ENCODE results near the gene KRT16.
"Not testable (repeated sequence)": the region's sequence is repeated elsewhere in the genome, so short reads cannot be mapped to it uniquely, and the experiment has no call there.

Gene KRT16

DNA sequence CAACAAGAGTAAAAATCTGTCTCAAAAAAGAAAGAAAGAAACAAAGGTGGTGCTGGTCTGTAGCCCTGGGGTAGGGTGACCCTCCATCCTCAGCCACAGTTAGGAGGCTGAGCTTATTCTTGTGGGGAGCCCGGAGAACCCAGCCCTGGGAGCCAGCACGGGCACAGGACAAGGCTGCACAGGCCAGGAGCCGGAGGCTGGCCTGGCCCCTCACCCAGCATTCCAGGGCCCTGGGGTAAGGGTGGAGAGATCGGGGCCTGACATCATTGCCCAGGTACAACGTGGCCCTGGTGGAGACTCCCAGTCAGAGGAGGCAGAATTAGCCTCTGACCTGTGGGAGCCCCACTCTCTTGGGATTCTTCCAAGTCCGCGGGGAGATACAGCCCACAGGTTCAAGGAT is 22.1 kb upstream of the KRT16 start:
- Histone ChIP-seq H3K36me3 (ENCODE audit: control insufficient read depth in 2 of 2, insufficient read depth in 2 of 2, low read length in 2 of 2) (no peaks in the 10 kb centered on the region), H3K27me3 (ENCODE audit: control insufficient read depth in 2 of 2, insufficient read depth in 2 of 2, low read length in 2 of 2) (no peaks in the 10 kb centered on the region), H3K4me1 (ENCODE audit: control insufficient read depth in 2 of 2, insufficient read depth in 2 of 2, low read length in 2 of 2) (peaks cover 5 to 7% of the 10 kb centered on the region in 2 donors), H3K9ac (ENCODE audit: low read depth in 1 of 2, low read length in 2 of 2) (no peak overlapping the region), H3K4me3 (ENCODE audit: low read length in 2 of 2) (no peak overlapping the region), H3K27ac (ENCODE audit: low read depth in 2 of 2, low read length in 2 of 2) (no peak overlapping the region), H3K9me3 (ENCODE audit: control insufficient read depth in 2 of 2, low read length in 2 of 2) (no peaks in the 10 kb centered on the region)

DNA sequence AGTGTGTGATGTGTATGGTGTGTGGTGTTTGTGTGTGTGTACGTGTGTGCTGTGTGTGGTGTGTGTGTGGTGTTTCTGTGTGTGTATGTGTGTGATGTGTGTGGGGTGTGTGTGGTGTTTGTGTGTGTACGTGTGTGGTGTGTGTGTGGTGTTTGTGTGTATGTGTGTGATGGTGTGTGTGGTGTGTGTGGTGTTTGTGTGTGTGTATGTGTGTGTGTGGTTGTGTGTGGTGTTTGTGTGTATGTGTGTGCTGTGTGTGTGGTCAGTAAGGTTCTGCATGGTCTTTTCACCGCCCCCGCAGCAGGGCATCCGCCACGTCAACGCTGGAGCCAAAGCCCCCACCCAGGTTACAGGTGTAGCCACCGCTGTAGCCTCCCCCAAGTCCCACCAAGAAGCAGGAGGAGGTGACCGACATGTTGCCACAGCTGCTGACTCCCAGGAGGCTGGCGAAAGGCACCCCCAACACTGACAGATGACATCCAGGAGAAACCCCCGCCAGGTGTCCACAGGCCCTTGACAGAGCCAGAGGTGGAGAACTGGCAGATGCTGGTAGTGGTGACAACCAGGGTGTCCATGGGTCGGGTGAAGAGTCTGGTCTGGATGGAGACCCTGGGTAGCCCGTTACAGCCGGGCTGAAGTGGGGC is 21.1 kb upstream of the KRT16 start:
- H3K27ac ChIP-seq (ENCODE audit: low read depth in 2 of 2, low read length in 2 of 2) = no peak overlapping the region

DNA sequence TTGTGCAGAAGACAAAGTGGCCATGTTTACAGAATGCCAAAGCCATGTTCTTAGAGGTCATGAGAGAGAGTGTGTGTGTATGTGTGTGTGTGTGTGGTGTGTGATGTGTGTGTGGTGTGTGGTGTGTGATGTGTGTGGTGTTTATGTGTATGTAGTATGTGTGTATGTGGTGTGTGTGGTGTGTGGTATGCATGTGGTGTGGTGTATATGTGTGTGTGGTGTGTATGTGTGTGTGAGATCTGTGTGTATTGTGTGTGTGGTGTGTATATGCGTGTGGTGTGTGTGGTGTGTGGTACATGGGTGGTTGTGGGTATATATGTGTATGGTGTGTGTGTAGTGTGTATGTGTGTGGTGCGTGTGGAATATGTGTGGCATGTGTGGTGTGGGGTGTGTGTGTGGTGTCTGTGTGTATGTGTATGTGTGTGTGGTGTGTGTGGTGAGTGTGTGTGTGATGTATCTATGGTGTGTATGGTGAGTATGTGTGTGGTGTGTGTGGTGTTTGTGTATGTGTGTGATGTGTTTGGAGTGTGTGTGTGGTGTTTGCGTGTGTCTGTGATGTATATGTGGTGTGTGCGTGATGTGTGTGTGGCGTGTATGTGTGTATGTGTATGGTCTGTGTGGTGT is 20.0 kb upstream of the KRT16 start:
- H3K9me3 ChIP-seq (ENCODE audit: control insufficient read depth in 2 of 2, low read length in 2 of 2) = no peaks in the 10 kb centered on the region
- no peaks in the 10 kb centered on the region for H3K36me3 ChIP-seq (ENCODE audit: control insufficient read depth in 2 of 2, insufficient read depth in 2 of 2, low read length in 2 of 2)
- H3K9ac ChIP-seq (ENCODE audit: low read depth in 1 of 2, low read length in 2 of 2) = no peak overlapping the region
- H3K27ac ChIP-seq (ENCODE audit: low read depth in 2 of 2, low read length in 2 of 2) = no peak overlapping the region
- peaks cover 5 to 7% of the 10 kb centered on the region in 2 donors for H3K4me1 ChIP-seq (ENCODE audit: control insufficient read depth in 2 of 2, insufficient read depth in 2 of 2, low read length in 2 of 2)
- H3K4me3 ChIP-seq (ENCODE audit: low read length in 2 of 2) = no peak overlapping the region
- H3K27me3 ChIP-seq (ENCODE audit: control insufficient read depth in 2 of 2, insufficient read depth in 2 of 2, low read length in 2 of 2) = no peaks in the 10 kb centered on the region

More for the DNA sequence above, 21.1 kb upstream of the KRT16 start:
- Histone ChIP-seq H3K4me1 (ENCODE audit: control insufficient read depth in 2 of 2, insufficient read depth in 2 of 2, low read length in 2 of 2) (peaks cover 5 to 7% of the 10 kb centered on the region in 2 donors), H3K36me3 (ENCODE audit: control insufficient read depth in 2 of 2, insufficient read depth in 2 of 2, low read length in 2 of 2) (no peaks in the 10 kb centered on the region), H3K9ac (ENCODE audit: low read depth in 1 of 2, low read length in 2 of 2) (no peak overlapping the region), H3K9me3 (ENCODE audit: control insufficient read depth in 2 of 2, low read length in 2 of 2) (no peaks in the 10 kb centered on the region), H3K27me3 (ENCODE audit: control insufficient read depth in 2 of 2, insufficient read depth in 2 of 2, low read length in 2 of 2) (no peaks in the 10 kb centered on the region), H3K4me3 (ENCODE audit: low read length in 2 of 2) (no peak overlapping the region)

GRCh38 chr17:41631898-41632285 is 19.3 kb upstream of the KRT16 start:
- Histone ChIP-seq H3K27ac (ENCODE audit: low read depth in 2 of 2, low read length in 2 of 2) (no peak overlapping the region), H3K27me3 (ENCODE audit: control insufficient read depth in 2 of 2, insufficient read depth in 2 of 2, low read length in 2 of 2) (no peaks in the 10 kb centered on the region), H3K36me3 (ENCODE audit: control insufficient read depth in 2 of 2, insufficient read depth in 2 of 2, low read length in 2 of 2) (no peaks in the 10 kb centered on the region), H3K4me1 (ENCODE audit: control insufficient read depth in 2 of 2, insufficient read depth in 2 of 2, low read length in 2 of 2) (peaks cover 5 to 7% of the 10 kb centered on the region in 2 donors), H3K9me3 (ENCODE audit: control insufficient read depth in 2 of 2, low read length in 2 of 2) (no peaks in the 10 kb centered on the region), H3K9ac (ENCODE audit: low read depth in 1 of 2, low read length in 2 of 2) (no peak overlapping the region), H3K4me3 (ENCODE audit: low read length in 2 of 2) (no peak overlapping the region)

- no peak overlapping the region for H3K4me3 ChIP-seq (ENCODE audit: low read length in 2 of 2)
- no peaks in the 10 kb centered on the region for H3K36me3 ChIP-seq (ENCODE audit: control insufficient read depth in 2 of 2, insufficient read depth in 2 of 2, low read length in 2 of 2)
- H3K4me1 ChIP-seq (ENCODE audit: control insufficient read depth in 2 of 2, insufficient read depth in 2 of 2, low read length in 2 of 2) = peaks cover 5 to 7% of the 10 kb centered on the region in 2 donors
- H3K27me3 ChIP-seq (ENCODE audit: control insufficient read depth in 2 of 2, insufficient read depth in 2 of 2, low read length in 2 of 2) = no peaks in the 10 kb centered on the region
- H3K27ac ChIP-seq (ENCODE audit: low read depth in 2 of 2, low read length in 2 of 2) = no peak overlapping the region
- H3K9ac ChIP-seq (ENCODE audit: low read depth in 1 of 2, low read length in 2 of 2) = no peak overlapping the region
- H3K9me3 ChIP-seq (ENCODE audit: control insufficient read depth in 2 of 2, low read length in 2 of 2) = no peaks in the 10 kb centered on the region
Observed at GRCh38 chr17:41631025-41631897, 18.7 kb upstream of the KRT16 start.

DNA sequence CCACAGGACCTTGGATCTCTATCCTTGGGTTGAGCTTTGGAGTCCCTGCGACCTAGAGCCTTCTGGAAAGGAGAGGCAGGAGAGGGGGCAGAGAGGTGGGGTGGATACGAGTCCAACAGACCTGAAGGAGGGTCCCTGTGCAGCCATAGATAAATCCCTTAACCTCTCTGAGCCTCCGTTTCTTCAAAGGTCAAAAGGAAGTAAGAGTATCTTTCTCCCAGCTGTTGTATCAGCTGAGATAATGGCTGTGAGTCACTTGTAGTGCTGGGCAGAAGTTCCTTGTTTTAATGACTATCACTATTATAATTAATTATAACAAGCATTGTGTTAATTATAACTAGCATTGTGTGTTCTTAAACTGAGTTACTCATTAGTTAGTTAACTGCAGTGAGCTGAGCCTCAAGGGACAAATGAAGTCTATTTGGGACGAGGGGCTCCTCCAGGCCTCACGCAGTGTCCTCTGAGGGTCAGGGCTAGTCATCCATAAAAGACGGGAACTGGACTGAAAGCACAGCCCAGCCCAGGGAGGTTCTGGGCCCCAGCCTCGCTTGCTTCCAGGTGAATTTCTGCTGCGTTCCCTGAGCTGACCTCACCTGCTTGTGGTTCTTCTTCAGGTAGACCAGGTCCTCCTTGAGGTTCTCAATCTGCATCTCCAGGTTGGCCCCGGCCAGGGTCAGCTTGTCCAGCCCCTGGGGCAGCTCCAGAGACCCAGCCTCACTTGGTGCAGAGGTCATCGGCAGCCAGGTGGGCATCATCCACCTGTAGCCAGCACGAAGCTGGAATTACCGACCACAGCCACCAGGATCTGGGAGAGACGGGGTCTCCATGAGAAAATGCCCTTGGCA is 17.5 kb upstream of the KRT16 start:
- no peaks in the 10 kb centered on the region for H3K36me3 ChIP-seq (ENCODE audit: control insufficient read depth in 2 of 2, insufficient read depth in 2 of 2, low read length in 2 of 2)
- no peaks in the 10 kb centered on the region for H3K9me3 ChIP-seq (ENCODE audit: control insufficient read depth in 2 of 2, low read length in 2 of 2)
- no peaks in the 10 kb centered on the region for H3K27me3 ChIP-seq (ENCODE audit: control insufficient read depth in 2 of 2, insufficient read depth in 2 of 2, low read length in 2 of 2)
- H3K9ac ChIP-seq (ENCODE audit: low read depth in 1 of 2, low read length in 2 of 2) = no peak overlapping the region
- no peak overlapping the region for H3K27ac ChIP-seq (ENCODE audit: low read depth in 2 of 2, low read length in 2 of 2)
- peaks cover 0 to 2% of the 10 kb centered on the region in 2 donors for H3K4me1 ChIP-seq (ENCODE audit: control insufficient read depth in 2 of 2, insufficient read depth in 2 of 2, low read length in 2 of 2)
- no peak overlapping the region for H3K4me3 ChIP-seq (ENCODE audit: low read length in 2 of 2)

DNA sequence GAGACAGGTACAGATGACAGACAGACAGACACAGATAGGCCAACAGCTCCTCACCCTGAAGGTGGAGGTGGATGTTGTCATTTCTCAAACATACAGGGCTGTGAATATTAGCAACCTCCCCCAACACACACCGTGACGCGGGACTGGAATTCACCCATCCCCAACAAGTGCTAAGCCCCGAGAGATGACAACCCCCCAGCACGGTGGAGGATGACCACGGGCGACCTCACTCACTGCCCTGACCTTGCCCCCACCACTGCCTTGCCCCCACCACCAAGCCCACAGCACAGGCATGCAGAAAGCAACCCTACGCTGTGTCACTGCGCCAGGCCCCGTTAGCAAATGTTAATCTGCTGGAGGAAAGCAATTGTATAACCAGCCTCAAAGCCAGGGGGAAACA is 16.7 kb upstream of the KRT16 start:
- H3K27ac ChIP-seq (ENCODE audit: low read depth in 2 of 2, low read length in 2 of 2) = no peak overlapping the region
- H3K9ac ChIP-seq (ENCODE audit: low read depth in 1 of 2, low read length in 2 of 2) = no peak overlapping the region
- H3K4me1 ChIP-seq (ENCODE audit: control insufficient read depth in 2 of 2, insufficient read depth in 2 of 2, low read length in 2 of 2) = no peaks in the 10 kb centered on the region
- H3K9me3 ChIP-seq (ENCODE audit: control insufficient read depth in 2 of 2, low read length in 2 of 2) = no peaks in the 10 kb centered on the region
- H3K27me3 ChIP-seq (ENCODE audit: control insufficient read depth in 2 of 2, insufficient read depth in 2 of 2, low read length in 2 of 2) = no peaks in the 10 kb centered on the region
- no peaks in the 10 kb centered on the region for H3K36me3 ChIP-seq (ENCODE audit: control insufficient read depth in 2 of 2, insufficient read depth in 2 of 2, low read length in 2 of 2)
- H3K4me3 ChIP-seq (ENCODE audit: low read length in 2 of 2) = no peak overlapping the region

GRCh38 chr17:41628621-41629255 is 16.2 kb upstream of the KRT16 start:
- not testable (repeated sequence) for H3K4me3 ChIP-seq (ENCODE audit: low read length in 2 of 2); H3K27ac ChIP-seq (ENCODE audit: low read depth in 2 of 2, low read length in 2 of 2); H3K9ac ChIP-seq (ENCODE audit: low read depth in 1 of 2, low read length in 2 of 2); H3K4me1 ChIP-seq (ENCODE audit: control insufficient read depth in 2 of 2, insufficient read depth in 2 of 2, low read length in 2 of 2); H3K27me3 ChIP-seq (ENCODE audit: control insufficient read depth in 2 of 2, insufficient read depth in 2 of 2, low read length in 2 of 2); H3K36me3 ChIP-seq (ENCODE audit: control insufficient read depth in 2 of 2, insufficient read depth in 2 of 2, low read length in 2 of 2); H3K9me3 ChIP-seq (ENCODE audit: control insufficient read depth in 2 of 2, low read length in 2 of 2)

- not testable (repeated sequence) for H3K9me3 ChIP-seq (ENCODE audit: control insufficient read depth in 2 of 2, low read length in 2 of 2); H3K4me3 ChIP-seq (ENCODE audit: low read length in 2 of 2); H3K27ac ChIP-seq (ENCODE audit: low read depth in 2 of 2, low read length in 2 of 2); H3K4me1 ChIP-seq (ENCODE audit: control insufficient read depth in 2 of 2, insufficient read depth in 2 of 2, low read length in 2 of 2); H3K9ac ChIP-seq (ENCODE audit: low read depth in 1 of 2, low read length in 2 of 2); H3K27me3 ChIP-seq (ENCODE audit: control insufficient read depth in 2 of 2, insufficient read depth in 2 of 2, low read length in 2 of 2); H3K36me3 ChIP-seq (ENCODE audit: control insufficient read depth in 2 of 2, insufficient read depth in 2 of 2, low read length in 2 of 2)
Observed at GRCh38 chr17:41628073-41628370, 15.5 kb upstream of the KRT16 start.

Measured in mucosa of rectum (tissue), 2 donors.